Activated CD4-positive, alpha-beta T cell treated with anti-CD3 and anti-CD28 coated beads, Interleukin-2, amount 50 U/mL, for 1 hour (primary cell): Measurements from ENCODE around the gene ZCCHC13.
A peak's percentile ranks its signal among the peaks of the same experiment; 100 is the strongest.
"Not testable (repeated sequence)": the region's sequence is repeated elsewhere in the genome, so short reads cannot be mapped to it uniquely, and the experiment has no call there.

Experiments
- DNase-seq: peaks from one replicate; pipeline ENCODE4 v3.0.0-alpha.2; 2020

The ZCCHC13 gene

DNA sequence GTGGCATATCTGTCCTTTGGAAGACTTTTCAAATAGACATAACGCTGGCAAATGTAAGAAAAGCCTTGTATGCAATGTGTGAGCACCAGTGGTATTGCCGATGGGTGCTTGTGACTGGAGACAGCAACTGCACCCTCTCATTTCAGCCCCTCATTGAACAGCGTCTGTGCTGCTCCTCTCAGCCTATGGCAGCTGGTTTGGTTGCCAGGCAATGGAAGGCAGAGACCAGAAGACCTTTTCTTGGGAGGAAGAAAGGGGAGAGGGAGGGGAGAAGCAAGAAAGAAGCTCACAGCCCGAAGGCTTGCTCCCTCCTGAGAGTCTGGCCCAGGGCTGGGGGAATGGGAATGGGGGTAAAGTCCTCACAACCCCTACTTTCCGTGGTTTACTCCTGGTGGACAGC is 20.2 kb downstream of the ZCCHC13 start:
- DNase-seq: no peak

DNA sequence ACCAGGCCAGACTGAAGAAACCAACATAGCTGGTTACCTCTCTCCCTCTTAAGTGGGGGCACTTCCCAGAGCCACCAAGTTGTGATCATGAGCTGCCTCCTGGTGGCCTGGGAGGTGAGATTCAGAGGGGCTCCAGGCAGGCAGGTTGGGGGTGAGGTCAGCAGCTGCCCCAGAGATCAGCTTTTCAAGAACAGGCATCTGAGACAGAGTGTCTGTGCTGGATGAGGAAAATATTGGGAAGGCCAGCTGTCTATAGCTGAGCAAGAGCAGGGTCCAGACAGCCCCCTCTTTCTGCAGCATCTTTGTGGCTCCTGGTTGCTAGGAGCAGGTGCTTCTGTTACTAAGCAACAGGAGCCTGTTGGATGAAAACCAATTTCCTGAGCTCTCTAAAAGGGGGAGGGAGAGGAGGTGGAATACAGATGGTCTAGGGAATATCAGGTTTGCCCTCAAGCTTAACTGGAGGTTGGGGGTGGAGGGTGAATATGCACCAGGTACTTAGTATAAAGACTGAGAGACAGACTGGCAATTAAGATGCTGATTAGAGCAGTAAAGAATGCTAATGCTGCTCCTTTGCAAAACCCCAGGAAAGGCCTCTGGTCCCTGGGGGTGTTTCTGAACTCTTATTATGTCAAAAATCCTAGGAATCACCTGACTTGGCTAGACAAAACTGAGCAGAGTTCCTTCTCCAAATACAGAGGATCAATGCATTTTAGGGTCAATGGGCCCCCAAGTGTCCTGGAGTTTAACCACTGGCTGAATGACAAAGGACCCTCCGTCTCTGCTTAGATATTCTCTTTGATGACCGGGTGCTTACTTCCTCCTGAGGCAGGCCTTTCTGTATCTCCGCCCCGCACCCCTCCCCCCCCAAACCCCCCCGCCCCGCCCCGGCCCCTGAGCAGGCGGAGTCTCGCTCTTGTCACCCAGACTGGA is 21.4 kb downstream of the ZCCHC13 start:
- no peak for DNase-seq

DNA sequence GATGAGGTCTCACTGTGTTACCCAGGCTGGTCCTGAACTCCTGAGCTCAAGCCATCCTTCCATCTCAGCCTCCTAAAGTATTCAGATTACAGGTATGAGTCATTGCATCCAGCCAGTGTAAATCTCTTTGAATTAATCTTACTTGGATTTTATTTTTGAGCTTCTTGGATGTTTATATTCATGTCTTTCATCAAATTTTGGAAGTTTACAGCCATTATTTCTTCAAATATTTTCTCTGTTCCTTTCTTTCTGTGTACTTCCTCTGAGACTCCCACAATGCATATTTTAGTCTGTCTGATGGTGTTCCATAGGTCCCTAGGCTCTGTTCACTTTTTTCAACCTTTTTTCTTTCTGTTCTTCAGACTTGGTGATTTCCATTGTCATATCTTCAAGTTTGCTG is 34.9 kb downstream of the ZCCHC13 start:
- no peak for DNase-seq

- no peak for DNase-seq
Measured at GRCh38 chrX:74340051-74340450, 36.1 kb downstream of the ZCCHC13 start.

DNA sequence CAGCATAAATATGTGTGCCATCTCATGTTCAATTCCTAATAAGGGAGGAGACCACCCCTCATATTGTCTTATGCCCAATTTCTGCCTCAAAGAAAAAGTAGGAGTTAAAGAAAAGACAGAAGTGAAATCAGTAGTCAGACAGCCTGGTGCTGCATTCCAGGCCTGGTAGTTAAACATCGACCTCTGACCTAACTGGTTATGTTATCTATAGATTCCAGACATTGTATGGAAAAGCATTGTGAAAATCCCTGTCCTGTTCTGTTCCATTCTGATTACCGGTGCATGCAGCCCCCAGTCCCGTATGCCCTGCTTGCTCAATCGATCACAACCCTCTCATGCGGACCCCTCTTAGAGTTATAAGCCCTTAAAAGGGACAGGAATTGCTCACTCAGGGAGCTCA is 38.2 kb downstream of the ZCCHC13 start:
- not testable (repeated sequence) for DNase-seq

GRCh38 chrX:74343343-74344279 is 39.6 kb downstream of the ZCCHC13 start:
- peak; percentile 35 for DNase-seq

GRCh38 chrX:74344280-74344622 is 40.3 kb downstream of the ZCCHC13 start:
- no peak for DNase-seq

GRCh38 chrX:74346088-74346487 is 42.1 kb downstream of the ZCCHC13 start:
- DNase-seq: no peak

DNA sequence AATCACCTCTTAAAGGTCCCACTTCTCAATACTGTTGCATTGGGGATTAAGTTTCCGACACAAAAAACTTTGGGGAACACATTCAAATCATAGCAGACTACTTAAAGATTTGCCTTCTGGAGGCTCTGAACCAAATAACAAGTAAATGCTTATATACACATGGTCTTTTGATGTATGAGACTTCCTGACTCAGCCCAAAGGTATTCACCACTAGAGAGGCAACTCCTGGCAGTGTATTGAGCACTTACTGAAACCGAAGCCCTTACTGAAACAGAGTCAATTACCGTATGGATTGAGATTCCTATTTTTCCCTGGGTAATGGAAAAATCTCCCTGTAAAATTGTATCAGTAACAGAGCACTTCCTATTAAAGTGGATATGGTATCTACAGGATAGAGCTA is 45.4 kb downstream of the ZCCHC13 start:
- no peak for DNase-seq

- DNase-seq: no peak
Measured at GRCh38 chrX:74351760-74352159, 47.8 kb downstream of the ZCCHC13 start.

DNA sequence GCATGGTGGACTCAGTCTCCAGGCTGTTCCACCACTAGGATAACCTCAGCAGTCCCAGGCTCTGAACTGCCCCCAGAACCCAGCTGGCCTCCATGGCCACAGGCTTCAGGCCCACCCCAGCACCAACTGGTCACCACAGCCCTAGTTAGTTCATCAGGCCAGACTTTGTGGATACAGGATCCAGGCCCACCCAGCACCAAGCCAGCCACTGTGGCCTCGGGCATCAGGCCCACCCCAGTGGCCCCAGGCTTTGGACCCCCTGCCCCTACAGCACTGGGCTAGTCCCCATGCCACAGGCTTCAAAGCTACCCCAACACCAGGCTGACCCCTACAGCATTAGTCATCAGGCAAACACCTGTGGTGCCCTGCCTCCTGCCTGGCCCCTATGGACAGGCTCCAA is 50.0 kb downstream of the ZCCHC13 start:
- no peak for DNase-seq
